Astrocyte (in vitro differentiated cells and primary cell): ENCODE results near the gene FAM120B. TPM values are rescaled to one million over a fixed set of nuclear protein-coding genes. Genes with fewer than 3 reads are reported as not detected.

ENCODE experiments used
- DNase-seq: peaks from one replicate; pipeline ENCODE4 v3.0.0-alpha.2; 2010; ENCODE audit warnings: low read depth
- FAIRE-seq: peaks from 2 replicates; lab custom pipeline; 2011; peaks lifted over from hg19 to GRCh38; lab: Jason Lieb, UNC
- H2AFZ ChIP-seq: 2 replicates; pipeline ENCODE4 v1.6.0; 2012; ENCODE audit warnings: low read depth, low read length, inconsistent platforms
- H3K27ac ChIP-seq: 2 replicates; pipeline ENCODE4 v1.5.1; 2011; ENCODE audit warnings: low read depth, low read length, inconsistent platforms
- H3K27me3 ChIP-seq: 2 replicates; pipeline ENCODE4 v1.6.0; 2011; ENCODE audit warnings: low read length, inconsistent platforms; ENCODE audit not compliant: insufficient read depth
- H3K36me3 ChIP-seq: 2 replicates; pipeline ENCODE4 v1.5.1; 2011; ENCODE audit warnings: low read length, inconsistent platforms; ENCODE audit not compliant: insufficient read depth
- H3K4me1 ChIP-seq: 2 replicates; pipeline ENCODE4 v1.5.1; 2011; ENCODE audit warnings: low read length, inconsistent platforms; ENCODE audit not compliant: insufficient read depth
- H3K4me2 ChIP-seq: 2 replicates; pipeline ENCODE4 v1.6.0; 2012; ENCODE audit warnings: low read length, inconsistent platforms
- H3K4me3 ChIP-seq: 2 replicates; pipeline ENCODE4 v1.5.1; 2011; ENCODE audit warnings: low read depth, mild to moderate bottlenecking, low read length, inconsistent platforms; ENCODE audit not compliant: insufficient read depth
- H3K79me2 ChIP-seq: 2 replicates; pipeline ENCODE4 v1.6.0; 2012; ENCODE audit warnings: mild to moderate bottlenecking, low read length, inconsistent platforms; ENCODE audit not compliant: insufficient read depth
- H3K9ac ChIP-seq: 2 replicates; pipeline ENCODE4 v1.6.0; 2012; ENCODE audit warnings: mild to moderate bottlenecking, low read length, inconsistent platforms
- H3K9me3 ChIP-seq: 2 replicates; pipeline ENCODE4 v1.5.1; 2012; ENCODE audit warnings: low read depth, mild to moderate bottlenecking, low read length, inconsistent platforms; ENCODE audit not compliant: insufficient read depth
- H4K20me1 ChIP-seq: 2 replicates; pipeline ENCODE4 v1.6.0; 2012; ENCODE audit warnings: low read length, inconsistent platforms; ENCODE audit not compliant: insufficient read depth
- H3K27ac Mint-ChIP-seq: one replicate; pipeline ENCODE4 v1.8.0; 2021; ENCODE audit warnings: mild to moderate bottlenecking, mixed read lengths; ENCODE audit not compliant: unreplicated experiment
- H3K27me3 Mint-ChIP-seq: one replicate; pipeline ENCODE4 v1.8.0; 2021; ENCODE audit warnings: low read depth, mixed read lengths; ENCODE audit not compliant: unreplicated experiment
- H3K36me3 Mint-ChIP-seq: one replicate; pipeline ENCODE4 v1.8.0; 2021; ENCODE audit warnings: low read depth, mixed read lengths; ENCODE audit not compliant: unreplicated experiment
- H3K4me1 Mint-ChIP-seq: one replicate; pipeline ENCODE4 v1.8.0; 2021; ENCODE audit warnings: low read depth, mixed read lengths; ENCODE audit not compliant: unreplicated experiment
- H3K4me3 Mint-ChIP-seq: one replicate; pipeline ENCODE4 v1.8.0; 2021; ENCODE audit warnings: mild to moderate bottlenecking, moderate library complexity, mixed read lengths; ENCODE audit not compliant: unreplicated experiment
- H3K9me3 Mint-ChIP-seq: one replicate; pipeline ENCODE4 v1.8.0; 2021; ENCODE audit warnings: mild to moderate bottlenecking, mixed read lengths; ENCODE audit not compliant: unreplicated experiment
- EZH2 ChIP-seq: IDR thresholded peaks from 2 replicates; pipeline ENCODE4 v1.6.1; 2012; ENCODE audit warnings: mild to moderate bottlenecking, low read length, inconsistent platforms; ENCODE audit not compliant: insufficient read depth
- total RNA-seq: library from RNA; stranded (reverse); gene quantifications from 2 replicates; pipeline ENCODE4 v1.2.1, GENCODE V29; 2021
- TF ChIP-seq, protein P1 (sequence below): IDR thresholded peaks from 2 replicates; pipeline ENCODE4 v1.5.1; 2011; ENCODE audit warnings: low read depth, mild to moderate bottlenecking, inconsistent platforms, low read length, moderate library complexity; ENCODE audit not compliant: insufficient read depth

FAM120B gene
- total RNA-seq, 1 donor from 2014 or later: 29.8 TPM

GRCh38 chr6:170258407-170258806, 48.2 kb upstream of the FAM120B start:
- TF ChIP-seq, protein P1, sequence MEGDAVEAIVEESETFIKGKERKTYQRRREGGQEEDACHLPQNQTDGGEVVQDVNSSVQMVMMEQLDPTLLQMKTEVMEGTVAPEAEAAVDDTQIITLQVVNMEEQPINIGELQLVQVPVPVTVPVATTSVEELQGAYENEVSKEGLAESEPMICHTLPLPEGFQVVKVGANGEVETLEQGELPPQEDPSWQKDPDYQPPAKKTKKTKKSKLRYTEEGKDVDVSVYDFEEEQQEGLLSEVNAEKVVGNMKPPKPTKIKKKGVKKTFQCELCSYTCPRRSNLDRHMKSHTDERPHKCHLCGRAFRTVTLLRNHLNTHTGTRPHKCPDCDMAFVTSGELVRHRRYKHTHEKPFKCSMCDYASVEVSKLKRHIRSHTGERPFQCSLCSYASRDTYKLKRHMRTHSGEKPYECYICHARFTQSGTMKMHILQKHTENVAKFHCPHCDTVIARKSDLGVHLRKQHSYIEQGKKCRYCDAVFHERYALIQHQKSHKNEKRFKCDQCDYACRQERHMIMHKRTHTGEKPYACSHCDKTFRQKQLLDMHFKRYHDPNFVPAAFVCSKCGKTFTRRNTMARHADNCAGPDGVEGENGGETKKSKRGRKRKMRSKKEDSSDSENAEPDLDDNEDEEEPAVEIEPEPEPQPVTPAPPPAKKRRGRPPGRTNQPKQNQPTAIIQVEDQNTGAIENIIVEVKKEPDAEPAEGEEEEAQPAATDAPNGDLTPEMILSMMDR: no peak
- TF ChIP-seq EZH2: no peak
- Mint-ChIP-seq H3K9me3 (peaks cover 4% of the 10 kb centered on the region), H3K27me3 (peaks cover 44% of the 10 kb centered on the region), H3K4me3 (no peak overlapping the region), H3K36me3 (no peaks in the 10 kb centered on the region), H3K4me1 (no peaks in the 10 kb centered on the region), H3K27ac (no peak overlapping the region)
- Histone ChIP-seq H2AFZ (no peak overlapping the region), H3K4me2 (no peak overlapping the region), H3K9me3 (no peaks in the 10 kb centered on the region), H3K4me3 (no peak overlapping the region), H3K4me1 (no peaks in the 10 kb centered on the region), H3K27me3 (no peaks in the 10 kb centered on the region), H3K36me3 (no peaks in the 10 kb centered on the region), H3K79me2 (no peaks in the 10 kb centered on the region), H3K9ac (no peak overlapping the region), H4K20me1 (no peaks in the 10 kb centered on the region), H3K27ac (no peak overlapping the region)
- no peak for FAIRE-seq
- no peak for DNase-seq

- H3K4me1 Mint-ChIP-seq: no peaks in the 10 kb centered on the region
- H3K4me3 ChIP-seq: no peak overlapping the region
- H4K20me1 ChIP-seq: no peaks in the 10 kb centered on the region
- no peak overlapping the region for H3K27ac ChIP-seq
- DNase-seq (no peak), FAIRE-seq (no peak)
- H3K9me3 Mint-ChIP-seq: peaks cover 4% of the 10 kb centered on the region
- H3K36me3 Mint-ChIP-seq: no peaks in the 10 kb centered on the region
- no peak overlapping the region for H2AFZ ChIP-seq
- no peak overlapping the region for H3K9ac ChIP-seq
- no peaks in the 10 kb centered on the region for H3K27me3 ChIP-seq
- TF ChIP-seq, protein P1: no peak
- no peak for TF ChIP-seq EZH2
- no peaks in the 10 kb centered on the region for H3K4me1 ChIP-seq
- no peaks in the 10 kb centered on the region for H3K79me2 ChIP-seq
- H3K4me2 ChIP-seq: no peak overlapping the region
- H3K36me3 ChIP-seq: no peaks in the 10 kb centered on the region
- H3K4me3 Mint-ChIP-seq: no peak overlapping the region
- H3K27ac Mint-ChIP-seq: no peak overlapping the region
- no peaks in the 10 kb centered on the region for H3K9me3 ChIP-seq
- H3K27me3 Mint-ChIP-seq: peaks cover 41% of the 10 kb centered on the region
Measured at GRCh38 chr6:170259278-170259677, 47.3 kb upstream of the FAM120B start.

- Histone ChIP-seq H4K20me1 (no peaks in the 10 kb centered on the region), H3K27ac (no peak overlapping the region), H3K9ac (no peak overlapping the region), H3K4me3 (no peak overlapping the region), H3K9me3 (no peaks in the 10 kb centered on the region), H3K4me1 (no peaks in the 10 kb centered on the region), H3K4me2 (no peak overlapping the region), H3K27me3 (no peaks in the 10 kb centered on the region), H3K79me2 (no peaks in the 10 kb centered on the region), H2AFZ (no peak overlapping the region), H3K36me3 (no peaks in the 10 kb centered on the region)
- Mint-ChIP-seq H3K27me3 (peaks cover 35% of the 10 kb centered on the region), H3K4me1 (no peaks in the 10 kb centered on the region), H3K36me3 (no peaks in the 10 kb centered on the region), H3K9me3 (peaks cover 2% of the 10 kb centered on the region), H3K4me3 (no peak overlapping the region), H3K27ac (no peak overlapping the region)
- DNase-seq (no peak), FAIRE-seq (no peak)
- TF ChIP-seq, protein P1: no peak
- TF ChIP-seq EZH2: no peak
Measured at GRCh38 chr6:170260686-170261085, 45.9 kb upstream of the FAM120B start.
